H1 (cell line): Measurements from ENCODE around the gene PPIF. TPM values are rescaled to one million over a fixed set of nuclear protein-coding genes. Genes with fewer than 3 reads are reported as not detected.

ENCODE experiments used
- CTCF ChIA-PET: fragments of 300-600 bp; sonication (Branson Sonifier 250); formaldehyde crosslinking; loops from one replicate; lab custom pipeline; 2021; ENCODE audit not compliant: partially characterized antibody; lab: Charles Lee
- POLR2A ChIA-PET: fragments of 300-600 bp; sonication (Branson Sonifier 250); formaldehyde crosslinking; loops from one replicate; lab custom pipeline; 2021; ENCODE audit warnings: inconsistent platforms; ENCODE audit not compliant: partially characterized antibody; lab: Charles Lee
- DNase-seq, 2 experiments: peaks; one replicate each; pipeline versions ENCODE4 v3.0.0 to v3.0.0-alpha.2; 2010 to 2022; ENCODE audit warnings: low spot score in 2 of 2, low read depth in 1 of 2, mixed read lengths in 1 of 2
- FAIRE-seq: peaks from 2 replicates; lab custom pipeline; 2011; peaks lifted over from hg19 to GRCh38; lab: Jason Lieb, UNC
- H2AFZ ChIP-seq: 2 replicates; pipeline ENCODE4 v1.8.1; 2012; ENCODE audit warnings: low read length, inconsistent platforms
- H2AK5ac ChIP-seq: 2 replicates; pipeline ENCODE4 v1.6.1; 2013; ENCODE audit warnings: low read depth, low read length
- H2BK120ac ChIP-seq: replicated peaks from 2 replicates; pipeline ENCODE3; 2013; ENCODE audit warnings: low read depth, low read length, inconsistent platforms
- H2BK12ac ChIP-seq: 2 replicates; pipeline ENCODE4 v1.6.1; 2013; ENCODE audit warnings: low read depth, low read length
- H2BK15ac ChIP-seq: 2 replicates; pipeline ENCODE4 v1.6.1; 2013; ENCODE audit warnings: low read length
- H2BK20ac ChIP-seq: 2 replicates; pipeline ENCODE4 v1.6.1; 2013; ENCODE audit warnings: low read length
- H2BK5ac ChIP-seq: 2 replicates; pipeline ENCODE4 v1.6.1; 2013; ENCODE audit warnings: low read depth, low read length
- H3K14ac ChIP-seq: 2 replicates; pipeline ENCODE4 v1.6.1; 2013; ENCODE audit warnings: inconsistent platforms; ENCODE audit not compliant: insufficient read length
- H3K18ac ChIP-seq: 2 replicates; pipeline ENCODE4 v1.6.1; 2013; ENCODE audit warnings: low read length; ENCODE audit errors: extremely low read depth
- H3K23ac ChIP-seq: 2 replicates; pipeline ENCODE4 v1.6.1; 2013; ENCODE audit warnings: inconsistent platforms; ENCODE audit not compliant: insufficient read length
- H3K23me2 ChIP-seq: 2 replicates; pipeline ENCODE4 v1.6.1; 2013; ENCODE audit warnings: low read depth, low read length
- H3K27ac ChIP-seq: 2 replicates; pipeline ENCODE4 v1.6.1; 2011; ENCODE audit warnings: low read depth, low read length, inconsistent platforms
- H3K27me3 ChIP-seq, 4 experiments: replicated peaks in 1 of 4; 1 replicate in 1 of 4; 2 replicates in 3 of 4; pipeline versions ENCODE4 v1.6.1 to v1.8.1; 2011 to 2013; ENCODE audit warnings: low read length in 3 of 4, mild to moderate bottlenecking in 3 of 4, inconsistent platforms in 2 of 4, mixed read lengths in 2 of 4, moderate library complexity in 1 of 4; ENCODE audit not compliant: control insufficient read depth in 3 of 4, insufficient read depth in 3 of 4; ENCODE audit errors: extremely low read depth in 1 of 4
- H3K36me3 ChIP-seq, 4 experiments: 2 replicates each; pipeline versions ENCODE4 v1.6.1 to v1.8.1; 2011 to 2013; ENCODE audit warnings: mild to moderate bottlenecking in 4 of 4, low read length in 3 of 4, moderate library complexity in 2 of 4, control low read depth in 1 of 4, inconsistent platforms in 1 of 4; ENCODE audit not compliant: insufficient read depth in 4 of 4, control insufficient read depth in 2 of 4
- H3K4ac ChIP-seq: replicated peaks from 2 replicates; pipeline ENCODE3; 2013; ENCODE audit warnings: low read length, low read depth, mixed read lengths, inconsistent platforms; ENCODE audit not compliant: insufficient read length
- H3K4me1 ChIP-seq, 4 experiments: replicated peaks in 1 of 4; 1 replicate in 1 of 4; 2 replicates in 3 of 4; pipeline versions ENCODE4 v1.6.1 to v1.8.1; 2011 to 2013; ENCODE audit warnings: low read length in 3 of 4, inconsistent platforms in 2 of 4, mixed read lengths in 1 of 4; ENCODE audit not compliant: insufficient read depth in 4 of 4, control insufficient read depth in 3 of 4
- H3K4me2 ChIP-seq, 2 experiments: 2 replicates each; pipeline versions ENCODE4 v1.6.1 to v1.8.1; 2011 to 2013; ENCODE audit warnings: low read depth in 2 of 2, low read length in 2 of 2, control low read depth in 1 of 2, inconsistent platforms in 1 of 2, mild to moderate bottlenecking in 1 of 2; ENCODE audit not compliant: insufficient read depth in 1 of 2
- H3K4me3 ChIP-seq, 4 experiments: fragments of 200-600, 300-600 bp in 1 of 4; sonication (generic), shearing (Covaris generic), sonication (Bioruptor Twin) in 1 of 4; 2 replicates each; pipeline versions ENCODE4 v1.5.1 to v1.8.1; 2011 to 2016; ENCODE audit warnings: low read length in 4 of 4, low read depth in 3 of 4, control low read depth in 2 of 4, inconsistent platforms in 2 of 4, mild to moderate bottlenecking in 2 of 4, mixed read lengths in 1 of 4, moderate library complexity in 1 of 4; ENCODE audit not compliant: insufficient read depth in 2 of 4; ENCODE audit errors: extremely low read depth in 1 of 4
- H3K56ac ChIP-seq: replicated peaks from 2 replicates; pipeline ENCODE3; 2013; ENCODE audit warnings: low read depth, mild to moderate bottlenecking, mixed read lengths, low read length, inconsistent platforms; ENCODE audit not compliant: insufficient read length
- H3K79me1 ChIP-seq: 2 replicates; pipeline ENCODE4 v1.6.1; 2013; ENCODE audit warnings: low read depth, low read length, control low read depth
- H3K79me2 ChIP-seq, 2 experiments: 2 replicates each; pipeline versions ENCODE4 v1.6.1 to v1.8.1; 2012 to 2013; ENCODE audit warnings: low read length in 2 of 2, mild to moderate bottlenecking in 2 of 2, inconsistent platforms in 1 of 2; ENCODE audit not compliant: insufficient read depth in 2 of 2, control insufficient read depth in 1 of 2
- H3K9ac ChIP-seq, 4 experiments: replicated peaks in 1 of 4; 1 replicate in 1 of 4; 2 replicates in 3 of 4; pipeline versions ENCODE4 v1.6.1 to v1.8.1; 2011 to 2013; ENCODE audit warnings: low read depth in 3 of 4, low read length in 3 of 4, control low read depth in 2 of 4, mild to moderate bottlenecking in 2 of 4, moderate library complexity in 2 of 4, inconsistent platforms in 1 of 4; ENCODE audit errors: extremely low read depth in 1 of 4
- H3K9me3 ChIP-seq, 2 experiments: 2 replicates each; pipeline versions ENCODE4 v1.6.1 to v1.8.1; 2012 to 2013; ENCODE audit warnings: mild to moderate bottlenecking in 2 of 2, moderate library complexity in 2 of 2, control low read depth in 1 of 2, inconsistent platforms in 1 of 2, low read depth in 1 of 2, low read length in 1 of 2, mixed read lengths in 1 of 2; ENCODE audit not compliant: insufficient read depth in 2 of 2
- H4K20me1 ChIP-seq, 2 experiments: replicated peaks in 1 of 2; 2 replicates each; pipeline versions ENCODE3 to v1.8.1; 2011 to 2013; ENCODE audit warnings: inconsistent platforms in 2 of 2, low read length in 2 of 2, mild to moderate bottlenecking in 1 of 2; ENCODE audit not compliant: insufficient read depth in 2 of 2, control insufficient read depth in 1 of 2
- H4K5ac ChIP-seq: 2 replicates; pipeline ENCODE4 v1.6.1; 2013; ENCODE audit warnings: low read length, low read depth, mixed read lengths, inconsistent platforms; ENCODE audit not compliant: insufficient read length
- H4K8ac ChIP-seq: 2 replicates; pipeline ENCODE4 v1.8.0; 2013; ENCODE audit warnings: mild to moderate bottlenecking, moderate library complexity, low read length, inconsistent platforms; ENCODE audit not compliant: insufficient read depth; ENCODE audit errors: extremely low read depth
- H4K91ac ChIP-seq: replicated peaks from 2 replicates; pipeline ENCODE3; 2013; ENCODE audit warnings: low read length, mixed read lengths, inconsistent platforms; ENCODE audit not compliant: insufficient read length
- EZH2 ChIP-seq: fragments of 200-600 bp; sonication (generic); IDR thresholded peaks from 2 replicates; pipeline ENCODE4 v1.7.1; 2012; ENCODE audit warnings: low read depth, mild to moderate bottlenecking, moderate library complexity, low read length, inconsistent platforms; ENCODE audit not compliant: severe bottlenecking
- KDM5A ChIP-seq: fragments of 200-600 bp; IDR thresholded peaks from 2 replicates; pipeline ENCODE4 v1.7.1; 2012; ENCODE audit warnings: mild to moderate bottlenecking, low read length, inconsistent platforms, mixed read lengths
- NANOG ChIP-seq: IDR thresholded peaks from 2 replicates; pipeline ENCODE4 v1.6.1; 2011; ENCODE audit warnings: low read length, low read depth, mild to moderate bottlenecking, inconsistent platforms; ENCODE audit not compliant: insufficient read depth, poor library complexity, severe bottlenecking
- POLR2A ChIP-seq, 2 experiments: IDR thresholded peaks; 1 replicate in 1 of 2; 2 replicates in 1 of 2; pipeline ENCODE4 v1.6.1; 2011; ENCODE audit warnings: low read depth in 2 of 2, low read length in 2 of 2, mild to moderate bottlenecking in 2 of 2; ENCODE audit errors: control extremely low read depth in 1 of 2
- POLR2AphosphoS5 ChIP-seq: IDR thresholded peaks from 2 replicates; pipeline ENCODE4 v1.6.1; 2011; ENCODE audit warnings: low read depth, low read length
- WGBS, 2 experiments: shearing (Covaris generic) in 1 of 2; methylation state at CpG; one replicate each; pipeline versions ENCODE4 v1.1.6 to v1.1.7; 2013 to 2015; ENCODE audit warnings: low lambda C conversion rate in 2 of 2, mixed read lengths in 2 of 2, inconsistent platforms in 1 of 2, low coverage in 1 of 2, missing lambda C conversion rate in 1 of 2; ENCODE audit not compliant: insufficient replicate concordance in 2 of 2, insufficient coverage in 1 of 2, insufficient read length in 1 of 2; ENCODE audit errors: extremely low coverage in 1 of 2, missing lambda C conversion rate in 1 of 2; 5-methylcytosine and 5-hydroxymethylcytosine counted together
- polyA plus RNA-seq, 7 experiments: library from polyadenylated mRNA; depleted of rRNA in 3 of 7; stranded (reverse) in 5 of 7; unstranded in 2 of 7; fragments of >200 nt in 5 of 7; fragments of 200-250 nt in 2 of 7; gene quantifications; 1 replicate in 5 of 7; 2 replicates in 1 of 7; 4 replicates in 1 of 7; pipeline versions ENCODE4 v1.2.1 to v1.2.3, GENCODE V29; 2011 to 2013; ENCODE audit warnings: missing spikeins in 2 of 7, mixed read lengths in 2 of 7
- total RNA-seq: library from RNA; stranded (reverse); fragmentation: NEBNext Ultra II Directional; extraction: Animal tissue kit (Norgen Biotek cat#: 25700); gene quantifications from 2 replicates; pipeline ENCODE4 v1.2.1, GENCODE V29; 2021

Gene PPIF
- total and polyA plus RNA-seq, 2 of the 8 experiments (the other 6 are each of a cell fraction or from before 2014, with no cell fraction given) = 70.2 to 77.6 TPM

- Histone ChIP-seq H4K5ac (no peak overlapping the region), H3K23me2 (no peaks in the 10 kb centered on the region), H3K79me2 (no peaks in the 10 kb centered on the region; a peak in 1 of 4 replicates), H2BK20ac (no peak overlapping the region), H3K36me3 (peaks cover 26 to 61% (median 47%) of the 10 kb centered on the region in 4 experiments), H2BK120ac (no peak overlapping the region), H3K27me3 (no peaks in the 10 kb centered on the region), H3K79me1 (peaks cover 5% of the 10 kb centered on the region; the same call in 1 of the 2 replicates), H3K4ac (no peak overlapping the region), H3K27ac (no peak overlapping the region), H2BK5ac (no peak overlapping the region), H3K9ac (no peak overlapping the region), H3K4me3 (no peak overlapping the region), H3K23ac (no peak overlapping the region), H2AK5ac (no peak overlapping the region), H2BK15ac (no peak overlapping the region), H2AFZ (no peak overlapping the region), H3K9me3 (no peaks in the 10 kb centered on the region; a peak in 1 of 4 replicates), H3K4me1 (no peaks in the 10 kb centered on the region; a peak in 1 of 7 replicates), H3K18ac (no peak overlapping the region), H3K56ac (no peak overlapping the region), H2BK12ac (no peak overlapping the region), H4K8ac (no peak overlapping the region), H3K4me2 (no peak overlapping the region), H3K14ac (no peak overlapping the region), H4K20me1 (peaks cover 7 to 13% of the 10 kb centered on the region in 2 experiments), H4K91ac (no peak overlapping the region)
- DNase-seq = no peak
- POLR2A ChIA-PET = no interaction called here
- WGBS, 2 experiments = 69% methylated on average over 3 of the region's 3 CpGs; no CpG with 5 or more reads in 1 of the 2 experiments
- CTCF ChIA-PET = interaction anchor here (0.8 to 2.0 kb wide), 2 partner anchors 9 to 21 kb away, joined by 3 to 6 read pairs; no protein-coding TSS in a partner anchor
- FAIRE-seq = no peak
- TF ChIP-seq POLR2AphosphoS5 (no peak), KDM5A (no peak), POLR2A (IDR thresholded peaks at IDR 0.05; ENCODE audit: control extremely low read depth in 1 of 2, low read depth in 2 of 2, low read length in 2 of 2) (no peak), NANOG (no peak), EZH2 (no peak)
Observed at GRCh38 chr10:79354141-79354540, 6.9 kb downstream of the PPIF start.
